ENCODE data around the gene PTGDS. TPM values are rescaled to one million over a fixed set of nuclear protein-coding genes. Genes with fewer than 3 reads are reported as not detected.
A peak's percentile ranks its signal among the peaks of the same experiment; 100 is the strongest.

Gene PTGDS
- total RNA-seq, 1 donor from 2014 or later, result 225 TPM

GRCh38 chr9:137022662-137023008, 45.3 kb downstream of the PTGDS start:
- Histone ChIP-seq H3K36me3 (peaks cover 7% of the 10 kb centered on the region), H3K27ac (no peak overlapping the region), H3K9me3 (no peaks in the 10 kb centered on the region), H3K4me3 (no peak overlapping the region), H3K27me3 (ENCODE audit: low read depth) (no peaks in the 10 kb centered on the region), H3K4me1 (peaks cover 19% of the 10 kb centered on the region)
- ATAC-seq, result no peak
- DNase-seq, result no peak
- no peak for TF ChIP-seq CTCF (IDR thresholded peaks at IDR 0.05)
- intact Hi-C loops (cut with DNase I), result no loop called here

- Histone ChIP-seq H3K27ac (no peak overlapping the region), H3K4me1 (peaks cover 19% of the 10 kb centered on the region), H3K36me3 (peaks cover 3% of the 10 kb centered on the region), H3K9me3 (no peaks in the 10 kb centered on the region), H3K4me3 (no peak overlapping the region), H3K27me3 (ENCODE audit: low read depth) (no peaks in the 10 kb centered on the region)
- intact Hi-C loops (cut with DNase I), result no loop called here
- no peak for TF ChIP-seq CTCF (IDR thresholded peaks at IDR 0.05)
- no peak for ATAC-seq
- DNase-seq, result no peak
These were observed 45.9 kb downstream of the PTGDS start for GRCh38 chr9:137023157-137023556.

- ATAC-seq (no peak), DNase-seq (no peak)
- H3K27me3 ChIP-seq (ENCODE audit: low read depth), result no peaks in the 10 kb centered on the region
- H3K4me1 ChIP-seq, result peaks cover 22% of the 10 kb centered on the region
- no peak overlapping the region for H3K4me3 ChIP-seq
- TF ChIP-seq CTCF (IDR thresholded peaks at IDR 0.05), result no peak
- H3K9me3 ChIP-seq, result no peaks in the 10 kb centered on the region
- intact Hi-C loops (cut with DNase I), result no loop called here
- peaks cover 3% of the 10 kb centered on the region for H3K36me3 ChIP-seq
- H3K27ac ChIP-seq, result no peak overlapping the region
These were observed 46.3 kb downstream of the PTGDS start for GRCh38 chr9:137023583-137023991.

- no peak for ATAC-seq
- Histone ChIP-seq H3K4me1 (peaks cover 42% of the 10 kb centered on the region), H3K27me3 (ENCODE audit: low read depth) (no peaks in the 10 kb centered on the region), H3K9me3 (no peaks in the 10 kb centered on the region), H3K4me3 (no peak overlapping the region), H3K27ac (no peak overlapping the region), H3K36me3 (peaks cover 3% of the 10 kb centered on the region)
- DNase-seq, result no peak
- intact Hi-C loops (cut with DNase I), result no loop called here
- TF ChIP-seq CTCF (IDR thresholded peaks at IDR 0.05), result no peak
These were observed 48.2 kb downstream of the PTGDS start for GRCh38 chr9:137025517-137025966.

GRCh38 chr9:137026384-137026783, 49.1 kb downstream of the PTGDS start:
- intact Hi-C loops (cut with DNase I), result no loop called here
- H3K27me3 ChIP-seq (ENCODE audit: low read depth), result no peaks in the 10 kb centered on the region
- ATAC-seq (no peak), DNase-seq (no peak)
- TF ChIP-seq CTCF (IDR thresholded peaks at IDR 0.05), result no peak
- H3K36me3 ChIP-seq, result no peaks in the 10 kb centered on the region
- peaks cover 50% of the 10 kb centered on the region for H3K4me1 ChIP-seq
- H3K27ac ChIP-seq, result no peak overlapping the region
- H3K9me3 ChIP-seq, result no peaks in the 10 kb centered on the region
- no peak overlapping the region for H3K4me3 ChIP-seq

GRCh38 chr9:137026828-137027227, 49.5 kb downstream of the PTGDS start:
- intact Hi-C loops (cut with DNase I), result no loop called here
- Histone ChIP-seq H3K4me3 (peak overlapping the region; percentile 59), H3K4me1 (peaks cover 52% of the 10 kb centered on the region), H3K27me3 (ENCODE audit: low read depth) (no peaks in the 10 kb centered on the region), H3K9me3 (no peaks in the 10 kb centered on the region), H3K27ac (peak overlapping the region; percentile 64), H3K36me3 (no peaks in the 10 kb centered on the region)
- DNase-seq (no peak), ATAC-seq (no peak)
- no peak for TF ChIP-seq CTCF (IDR thresholded peaks at IDR 0.05)

All from lower lobe of right lung (tissue), 2 donors.